SK-N-SH treated with all-trans-retinoic acid at 6 μM for 48 hours (cell line): ENCODE results near the gene ZNF586.

ENCODE experiments used
- ATAC-seq: fragments of 200-7000 bp; cut with Tn5 transposase; 3 replicates; pipeline ENCODE4 v1.9.1; 2020; ENCODE audit warnings: mild to moderate bottlenecking, moderate library complexity
- ARNTL ChIP-seq: fragments of 450-650 bp; formaldehyde crosslinking; IDR thresholded peaks from 2 replicates; pipeline ENCODE4 v1.5.0; 2020; ENCODE audit warnings: low read depth, mild to moderate bottlenecking, moderate library complexity, borderline replicate concordance
- BACH2 ChIP-seq: fragments of 250-450 bp; sonication (Bioruptor Pico); IDR thresholded peaks from 2 replicates; pipeline ENCODE4 v1.9.0; 2021; ENCODE audit warnings: mild to moderate bottlenecking, borderline replicate concordance
- CSDC2 ChIP-seq: fragments of 250-450 bp; sonication (Bioruptor Pico); IDR thresholded peaks from 2 replicates; pipeline ENCODE4 v1.5.0; 2020; ENCODE audit warnings: mild to moderate bottlenecking, moderate library complexity
- GLIS3 ChIP-seq: fragments of 250-450 bp; sonication (Bioruptor Pico); IDR thresholded peaks from 2 replicates; pipeline ENCODE4 v1.5.0; 2020; ENCODE audit warnings: mild to moderate bottlenecking, moderate library complexity
- ISL1 ChIP-seq: fragments of 250-450 bp; sonication (Bioruptor Pico); IDR thresholded peaks from 2 replicates; pipeline ENCODE4 v2.1.2; 2022; ENCODE audit warnings: mild to moderate bottlenecking, moderate library complexity
- OSR1 ChIP-seq: fragments of 250-450 bp; sonication (Bioruptor Pico); IDR thresholded peaks from 2 replicates; pipeline ENCODE4 v1.8.0; 2022; ENCODE audit warnings: moderate library complexity, mild to moderate bottlenecking, inconsistent platforms
- PPARA ChIP-seq: fragments of 250-450 bp; sonication (Bioruptor Pico); IDR thresholded peaks from 2 replicates; pipeline ENCODE4 v1.5.0; 2020; ENCODE audit warnings: mild to moderate bottlenecking, borderline replicate concordance
- TCF4 ChIP-seq: fragments of 250-450 bp; sonication (Bioruptor Pico); IDR thresholded peaks from 2 replicates; pipeline ENCODE4 v1.8.0; 2021; ENCODE audit warnings: mild to moderate bottlenecking, moderate library complexity, borderline replicate concordance
- TOX ChIP-seq: fragments of 250-450 bp; sonication (Bioruptor Pico); IDR thresholded peaks from 2 replicates; pipeline ENCODE4 v1.8.0; 2021; ENCODE audit warnings: mild to moderate bottlenecking, moderate library complexity, borderline replicate concordance
- ZC3H10 ChIP-seq: fragments of 250-450 bp; sonication (Bioruptor Pico); IDR thresholded peaks from 2 replicates; pipeline ENCODE4 v1.5.1; 2021; ENCODE audit warnings: mild to moderate bottlenecking, moderate library complexity
- ZFP3 ChIP-seq: fragments of 250-450 bp; sonication (Bioruptor Pico); IDR thresholded peaks from 2 replicates; pipeline ENCODE4 v1.5.0; 2020; ENCODE audit warnings: mild to moderate bottlenecking, moderate library complexity
- ZFP30 ChIP-seq: fragments of 450-650 bp; formaldehyde crosslinking; IDR thresholded peaks from 2 replicates; pipeline ENCODE4 v1.5.0; 2022; ENCODE audit warnings: mild to moderate bottlenecking, moderate library complexity
- ZNF565 ChIP-seq: fragments of 450-650 bp; formaldehyde crosslinking; conservative IDR thresholded peaks from 2 replicates; pipeline ENCODE4 v1.5.0; 2020; ENCODE audit warnings: low read depth, mild to moderate bottlenecking, moderate library complexity
- ZNF70 ChIP-seq: fragments of 450-650 bp; formaldehyde crosslinking; IDR thresholded peaks from 2 replicates; pipeline ENCODE4 v1.5.0; 2020; ENCODE audit warnings: mild to moderate bottlenecking, moderate library complexity
- ZNF8 ChIP-seq: fragments of 450-650 bp; formaldehyde crosslinking; IDR thresholded peaks from 2 replicates; pipeline ENCODE4 v1.5.0; 2020; ENCODE audit warnings: mild to moderate bottlenecking, moderate library complexity
- TF ChIP-seq, protein P1 (sequence below): fragments of 250-450 bp; sonication (Bioruptor Pico); IDR thresholded peaks from 2 replicates; pipeline ENCODE4 v1.5.1; 2020; ENCODE audit warnings: low read depth, mild to moderate bottlenecking, moderate library complexity
- TF ChIP-seq, protein P2 (sequence below): fragments of 250-450 bp; sonication (Bioruptor Pico); IDR thresholded peaks from 2 replicates; pipeline ENCODE4 v1.5.1; 2021; ENCODE audit warnings: mild to moderate bottlenecking, moderate library complexity
- TF ChIP-seq, protein P3 (sequence below): fragments of 250-450 bp; sonication (Bioruptor Pico); IDR thresholded peaks from 2 replicates; pipeline ENCODE4 v1.8.0; 2020; ENCODE audit warnings: mild to moderate bottlenecking, moderate library complexity, borderline replicate concordance
- TF ChIP-seq, protein P4 (sequence below): fragments of 250-450 bp; sonication (Bioruptor Pico); IDR thresholded peaks from 2 replicates; pipeline ENCODE4 v1.5.0; 2020; ENCODE audit warnings: mild to moderate bottlenecking, moderate library complexity

The ZNF586 gene

DNA sequence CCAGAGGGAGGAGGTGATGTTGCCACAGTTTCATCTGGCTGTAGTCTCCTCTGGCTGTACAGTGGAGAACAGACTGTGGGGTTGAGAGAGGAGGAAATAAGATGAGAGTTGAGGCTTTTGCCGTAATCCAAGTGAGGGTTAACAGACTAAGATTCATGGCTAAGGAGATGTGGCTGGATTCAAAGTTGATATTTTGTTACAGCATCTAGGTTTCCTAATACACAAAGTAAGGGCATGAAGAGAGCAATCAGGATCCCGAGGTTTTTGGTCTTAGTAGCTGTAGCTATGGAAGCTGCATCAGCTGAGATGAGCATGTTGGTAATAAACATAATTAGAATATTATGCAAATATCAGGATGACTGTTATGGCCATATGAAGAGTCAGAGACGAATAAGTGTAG, 21.4 kb upstream of the ZNF586 start (continued):
- TF ChIP-seq ZFP3: no peak
- TF ChIP-seq ZNF70 (CRISPR knock-in tag): no peak

DNA sequence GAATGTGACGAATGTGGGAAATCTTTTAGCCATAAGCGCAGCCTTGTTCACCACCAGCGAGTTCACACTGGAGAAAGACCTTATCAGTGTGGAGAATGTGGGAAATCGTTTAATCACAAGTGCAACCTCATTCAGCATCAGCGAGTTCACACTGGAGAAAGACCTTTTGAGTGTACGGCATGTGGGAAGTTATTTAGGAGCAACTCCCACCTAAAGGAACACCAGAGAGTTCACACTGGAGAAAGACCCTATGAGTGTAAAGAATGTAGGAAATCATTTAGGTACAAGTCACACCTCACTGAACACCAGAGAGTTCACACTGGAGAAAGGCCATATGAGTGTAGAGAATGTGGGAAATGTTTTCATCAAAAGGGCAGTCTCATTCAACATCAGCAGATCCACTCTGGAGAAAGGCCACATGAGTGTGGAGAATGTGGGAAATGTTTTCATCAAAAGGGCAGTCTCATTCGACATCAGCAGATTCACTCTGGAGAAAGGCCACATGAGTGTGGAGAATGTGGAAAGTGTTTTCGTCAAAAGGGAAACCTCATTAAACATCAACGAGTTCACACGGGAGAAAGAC, 15.3 kb upstream of the ZNF586 start:
- no peak for ATAC-seq

DNA sequence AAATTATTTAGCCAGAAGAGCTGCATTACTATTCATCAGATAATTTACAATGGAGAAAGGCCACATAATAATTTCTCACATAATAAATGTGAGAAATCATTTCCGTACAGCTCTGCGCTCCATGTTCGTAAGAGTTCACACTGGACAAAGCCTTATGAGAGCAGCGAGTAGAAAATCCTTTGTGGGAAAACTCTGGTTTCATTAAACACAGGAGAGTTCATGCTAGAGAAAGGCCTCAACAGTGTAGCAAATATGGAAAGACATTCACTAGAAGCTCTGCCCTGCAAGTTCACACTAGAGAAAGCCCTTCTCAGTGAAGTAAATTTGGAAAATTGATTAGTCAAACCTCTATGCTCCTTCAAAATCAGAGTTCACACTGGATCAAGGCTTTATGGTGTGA, 14.4 kb upstream of the ZNF586 start:
- TF ChIP-seq, protein P1, sequence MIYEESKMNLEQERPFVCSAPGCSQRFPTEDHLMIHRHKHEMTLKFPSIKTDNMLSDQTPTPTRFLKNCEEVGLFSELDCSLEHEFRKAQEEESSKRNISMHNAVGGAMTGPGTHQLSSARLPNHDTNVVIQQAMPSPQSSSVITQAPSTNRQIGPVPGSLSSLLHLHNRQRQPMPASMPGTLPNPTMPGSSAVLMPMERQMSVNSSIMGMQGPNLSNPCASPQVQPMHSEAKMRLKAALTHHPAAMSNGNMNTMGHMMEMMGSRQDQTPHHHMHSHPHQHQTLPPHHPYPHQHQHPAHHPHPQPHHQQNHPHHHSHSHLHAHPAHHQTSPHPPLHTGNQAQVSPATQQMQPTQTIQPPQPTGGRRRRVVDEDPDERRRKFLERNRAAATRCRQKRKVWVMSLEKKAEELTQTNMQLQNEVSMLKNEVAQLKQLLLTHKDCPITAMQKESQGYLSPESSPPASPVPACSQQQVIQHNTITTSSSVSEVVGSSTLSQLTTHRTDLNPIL (CRISPR knock-in tag): no peak
- TF ChIP-seq CSDC2 (no peak), OSR1 (CRISPR knock-in tag) (no peak), ISL1 (no peak), PPARA (CRISPR knock-in tag) (no peak), ZFP3 (no peak), TOX (CRISPR knock-in tag) (no peak), ZNF70 (CRISPR knock-in tag) (no peak), ZNF565 (CRISPR knock-in tag) (no peak), ZNF8 (CRISPR knock-in tag) (no peak)
- TF ChIP-seq, protein P2, sequence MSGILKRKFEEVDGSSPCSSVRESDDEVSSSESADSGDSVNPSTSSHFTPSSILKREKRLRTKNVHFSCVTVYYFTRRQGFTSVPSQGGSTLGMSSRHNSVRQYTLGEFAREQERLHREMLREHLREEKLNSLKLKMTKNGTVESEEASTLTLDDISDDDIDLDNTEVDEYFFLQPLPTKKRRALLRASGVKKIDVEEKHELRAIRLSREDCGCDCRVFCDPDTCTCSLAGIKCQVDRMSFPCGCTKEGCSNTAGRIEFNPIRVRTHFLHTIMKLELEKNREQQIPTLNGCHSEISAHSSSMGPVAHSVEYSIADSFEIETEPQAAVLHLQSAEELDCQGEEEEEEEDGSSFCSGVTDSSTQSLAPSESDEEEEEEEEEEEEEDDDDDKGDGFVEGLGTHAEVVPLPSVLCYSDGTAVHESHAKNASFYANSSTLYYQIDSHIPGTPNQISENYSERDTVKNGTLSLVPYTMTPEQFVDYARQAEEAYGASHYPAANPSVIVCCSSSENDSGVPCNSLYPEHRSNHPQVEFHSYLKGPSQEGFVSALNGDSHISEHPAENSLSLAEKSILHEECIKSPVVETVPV (CRISPR knock-in tag): no peak
- no peak for ATAC-seq

More for the DNA sequence above, 15.3 kb upstream of the ZNF586 start:
- no peak for TF ChIP-seq TCF4
- no peak for TF ChIP-seq CSDC2
- TF ChIP-seq, protein P3, sequence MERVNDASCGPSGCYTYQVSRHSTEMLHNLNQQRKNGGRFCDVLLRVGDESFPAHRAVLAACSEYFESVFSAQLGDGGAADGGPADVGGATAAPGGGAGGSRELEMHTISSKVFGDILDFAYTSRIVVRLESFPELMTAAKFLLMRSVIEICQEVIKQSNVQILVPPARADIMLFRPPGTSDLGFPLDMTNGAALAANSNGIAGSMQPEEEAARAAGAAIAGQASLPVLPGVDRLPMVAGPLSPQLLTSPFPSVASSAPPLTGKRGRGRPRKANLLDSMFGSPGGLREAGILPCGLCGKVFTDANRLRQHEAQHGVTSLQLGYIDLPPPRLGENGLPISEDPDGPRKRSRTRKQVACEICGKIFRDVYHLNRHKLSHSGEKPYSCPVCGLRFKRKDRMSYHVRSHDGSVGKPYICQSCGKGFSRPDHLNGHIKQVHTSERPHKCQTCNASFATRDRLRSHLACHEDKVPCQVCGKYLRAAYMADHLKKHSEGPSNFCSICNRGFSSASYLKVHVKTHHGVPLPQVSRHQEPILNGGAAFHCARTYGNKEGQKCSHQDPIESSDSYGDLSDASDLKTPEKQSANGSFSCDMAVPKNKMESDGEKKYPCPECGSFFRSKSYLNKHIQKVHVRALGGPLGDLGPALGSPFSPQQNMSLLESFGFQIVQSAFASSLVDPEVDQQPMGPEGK (CRISPR knock-in tag): no peak
- no peak for TF ChIP-seq PPARA (CRISPR knock-in tag)
- no peak for TF ChIP-seq GLIS3
- no peak for TF ChIP-seq ZFP3
- TF ChIP-seq ZFP30 (CRISPR knock-in tag): no peak
- no peak for TF ChIP-seq BACH2 (CRISPR knock-in tag)

DNA sequence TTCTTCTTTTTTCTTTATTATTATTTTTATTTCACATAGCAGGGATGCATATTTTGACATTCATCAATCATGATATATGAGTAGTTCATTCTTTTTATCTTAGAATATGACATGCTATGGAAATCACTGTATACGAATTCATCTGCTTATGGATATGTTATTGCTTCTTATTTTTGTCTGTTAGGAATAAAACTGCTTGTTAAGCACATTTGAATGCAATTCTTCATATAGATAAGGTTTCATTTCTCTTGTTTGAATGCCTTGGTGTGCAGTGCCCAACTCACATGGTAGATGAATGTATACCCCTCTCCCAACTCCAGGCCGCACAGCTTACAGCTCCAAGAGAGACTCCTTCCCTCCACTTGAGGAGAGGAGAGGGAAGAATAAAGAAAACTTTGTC, 11.5 kb upstream of the ZNF586 start:
- no peak for TF ChIP-seq ZC3H10 (CRISPR knock-in tag)
- no peak for TF ChIP-seq TCF4
- TF ChIP-seq, protein P4, sequence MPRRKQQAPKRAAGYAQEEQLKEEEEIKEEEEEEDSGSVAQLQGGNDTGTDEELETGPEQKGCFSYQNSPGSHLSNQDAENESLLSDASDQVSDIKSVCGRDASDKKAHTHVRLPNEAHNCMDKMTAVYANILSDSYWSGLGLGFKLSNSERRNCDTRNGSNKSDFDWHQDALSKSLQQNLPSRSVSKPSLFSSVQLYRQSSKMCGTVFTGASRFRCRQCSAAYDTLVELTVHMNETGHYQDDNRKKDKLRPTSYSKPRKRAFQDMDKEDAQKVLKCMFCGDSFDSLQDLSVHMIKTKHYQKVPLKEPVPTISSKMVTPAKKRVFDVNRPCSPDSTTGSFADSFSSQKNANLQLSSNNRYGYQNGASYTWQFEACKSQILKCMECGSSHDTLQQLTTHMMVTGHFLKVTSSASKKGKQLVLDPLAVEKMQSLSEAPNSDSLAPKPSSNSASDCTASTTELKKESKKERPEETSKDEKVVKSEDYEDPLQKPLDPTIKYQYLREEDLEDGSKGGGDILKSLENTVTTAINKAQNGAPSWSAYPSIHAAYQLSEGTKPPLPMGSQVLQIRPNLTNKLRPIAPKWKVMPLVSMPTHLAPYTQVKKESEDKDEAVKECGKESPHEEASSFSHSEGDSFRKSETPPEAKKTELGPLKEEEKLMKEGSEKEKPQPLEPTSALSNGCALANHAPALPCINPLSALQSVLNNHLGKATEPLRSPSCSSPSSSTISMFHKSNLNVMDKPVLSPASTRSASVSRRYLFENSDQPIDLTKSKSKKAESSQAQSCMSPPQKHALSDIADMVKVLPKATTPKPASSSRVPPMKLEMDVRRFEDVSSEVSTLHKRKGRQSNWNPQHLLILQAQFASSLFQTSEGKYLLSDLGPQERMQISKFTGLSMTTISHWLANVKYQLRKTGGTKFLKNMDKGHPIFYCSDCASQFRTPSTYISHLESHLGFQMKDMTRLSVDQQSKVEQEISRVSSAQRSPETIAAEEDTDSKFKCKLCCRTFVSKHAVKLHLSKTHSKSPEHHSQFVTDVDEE (CRISPR knock-in tag): no peak
- TF ChIP-seq GLIS3: no peak
- TF ChIP-seq ARNTL (CRISPR knock-in tag): no peak
- no peak for TF ChIP-seq ZNF565 (CRISPR knock-in tag)
- no peak for ATAC-seq

DNA sequence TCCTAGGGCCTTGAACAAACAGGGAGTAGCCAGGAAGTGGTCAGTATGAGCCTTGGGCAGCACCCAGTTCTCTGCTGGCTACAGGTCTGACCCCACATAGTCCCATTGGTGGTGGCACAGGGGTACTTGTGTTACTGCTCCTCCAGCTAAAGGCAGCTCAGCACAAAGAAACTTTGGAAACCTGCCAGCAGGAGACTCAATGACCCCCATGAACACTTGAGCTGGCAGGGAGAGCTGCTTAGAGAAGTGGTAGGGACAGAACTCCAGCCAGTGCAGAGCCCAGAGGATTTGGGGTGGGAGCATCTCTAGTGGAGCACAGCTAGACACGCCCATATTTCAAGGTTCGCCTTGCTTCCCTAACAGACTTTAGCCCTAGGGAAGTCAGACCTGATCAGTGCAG, 10.4 kb upstream of the ZNF586 start:
- TF ChIP-seq ZNF565 (CRISPR knock-in tag): no peak
- no peak for TF ChIP-seq ZNF70 (CRISPR knock-in tag)
- TF ChIP-seq BACH2 (CRISPR knock-in tag): no peak
- TF ChIP-seq ZFP3: no peak
- no peak for TF ChIP-seq ZNF8 (CRISPR knock-in tag)
- TF ChIP-seq TCF4: no peak
- no peak for ATAC-seq
